NCI-H146 treated with DMSO at 0.1 percent for 48 hours (cell line): Measurements from ENCODE around the gene SCRN2.
A peak's percentile ranks its signal among the peaks of the same experiment; 100 is the strongest.

Source experiments
- DNase-seq: peaks from one replicate; lab custom pipeline; 2025; ENCODE audit not compliant: unreplicated experiment; lab: John Stamatoyannopoulos, UW

Gene SCRN2

DNA sequence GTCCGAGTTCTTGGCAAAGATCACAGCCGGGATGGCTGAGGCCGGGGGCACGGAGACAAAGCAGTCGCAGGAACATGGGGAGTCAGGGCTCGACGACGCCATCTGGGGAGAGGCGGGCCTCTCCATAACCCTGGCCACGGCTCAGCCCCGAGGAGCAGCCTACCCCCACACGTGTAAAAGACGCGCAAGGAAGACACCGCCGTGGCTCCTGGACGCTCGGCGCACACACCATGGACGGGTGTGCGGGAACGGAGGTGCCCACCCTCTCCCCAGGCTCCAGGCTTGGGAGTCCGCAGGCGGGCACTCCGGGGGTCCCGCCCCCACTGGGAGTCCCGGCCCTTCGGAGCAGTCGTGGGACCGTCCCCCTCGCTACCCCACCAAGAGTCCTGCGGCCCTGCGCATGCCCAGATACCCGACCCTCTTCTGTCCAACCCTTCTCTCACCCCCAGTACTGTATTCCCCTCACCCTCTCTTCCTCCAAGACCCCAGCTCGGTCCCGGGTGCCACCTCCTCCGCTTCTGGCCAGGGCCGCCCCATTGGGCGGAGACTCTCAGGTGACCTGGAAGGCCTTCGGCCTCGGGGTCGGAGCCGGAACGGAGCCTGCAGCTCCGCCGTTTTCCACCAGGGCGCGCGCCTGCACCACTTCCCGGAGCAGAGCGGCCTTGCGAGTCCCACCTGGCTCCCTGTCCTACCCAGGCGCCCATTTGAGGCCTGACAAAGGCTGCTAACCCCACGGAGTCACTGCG lies at the start of gene SCRN2:
SCRN2 (minus strand) TSS at position 532 of the 746 bp plus-strand sequence; CDS start at position 102, 430 bp downstream.
- DNase-seq: peak; percentile 70

DNA sequence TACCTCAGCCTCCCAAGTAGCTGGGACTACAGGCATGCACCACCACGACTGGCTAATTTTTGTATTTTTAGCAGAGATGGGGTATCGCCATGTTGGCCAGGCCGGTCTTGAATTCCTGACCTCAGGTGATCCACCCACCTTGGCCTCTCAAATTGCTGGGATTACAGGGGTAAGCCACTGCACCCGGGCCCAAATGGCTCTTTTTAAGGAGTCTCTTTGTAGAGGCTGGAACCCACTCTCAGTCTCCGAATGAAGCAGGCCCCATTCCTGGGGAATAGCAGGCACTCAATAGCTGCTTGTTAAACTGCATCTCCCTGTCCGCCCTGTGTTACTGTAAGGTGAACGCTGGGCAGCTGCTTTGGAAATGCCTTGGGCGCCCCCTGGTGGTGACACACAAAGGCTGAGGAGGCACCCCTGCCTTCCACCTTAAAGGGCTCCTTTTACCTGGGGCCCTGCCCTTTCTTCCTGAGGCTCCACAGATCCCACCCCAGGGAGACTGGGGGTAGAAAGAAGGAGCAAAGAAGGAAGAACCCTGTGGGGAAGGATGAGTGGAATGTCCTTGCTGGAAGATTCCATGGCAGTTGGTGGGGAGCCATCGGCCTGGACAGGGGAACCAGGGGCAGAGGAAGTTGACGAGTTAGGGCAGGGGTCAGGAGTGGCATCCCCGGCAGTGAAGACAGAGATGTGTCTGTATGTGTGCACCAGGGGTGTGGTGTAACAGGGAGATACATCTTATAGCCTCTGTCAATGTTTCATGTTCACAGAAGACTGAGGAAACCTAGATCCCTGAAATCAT lies 48.9 kb upstream of the SCRN2 start:
- DNase-seq: peak; percentile 60

DNA sequence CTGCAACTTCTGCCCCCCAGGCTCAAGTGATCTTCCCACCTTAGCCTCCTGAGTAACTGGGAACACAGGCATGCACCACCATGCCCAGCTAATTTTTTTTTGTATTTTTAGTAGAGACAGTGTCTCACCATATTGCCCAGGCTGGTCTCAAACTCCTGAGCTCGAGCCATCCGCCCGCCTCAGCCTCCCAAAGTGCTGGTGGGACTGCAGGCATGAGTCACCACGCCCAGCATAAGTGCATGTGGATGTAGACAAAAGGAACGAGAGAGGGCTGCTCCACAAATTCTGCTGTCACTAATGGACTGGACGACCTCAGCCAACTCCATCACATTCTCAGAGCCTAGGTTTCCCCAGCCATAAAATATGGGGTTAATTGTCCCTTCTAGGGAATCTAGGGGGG lies 47.2 kb upstream of the SCRN2 start:
- DNase-seq: no peak

DNA sequence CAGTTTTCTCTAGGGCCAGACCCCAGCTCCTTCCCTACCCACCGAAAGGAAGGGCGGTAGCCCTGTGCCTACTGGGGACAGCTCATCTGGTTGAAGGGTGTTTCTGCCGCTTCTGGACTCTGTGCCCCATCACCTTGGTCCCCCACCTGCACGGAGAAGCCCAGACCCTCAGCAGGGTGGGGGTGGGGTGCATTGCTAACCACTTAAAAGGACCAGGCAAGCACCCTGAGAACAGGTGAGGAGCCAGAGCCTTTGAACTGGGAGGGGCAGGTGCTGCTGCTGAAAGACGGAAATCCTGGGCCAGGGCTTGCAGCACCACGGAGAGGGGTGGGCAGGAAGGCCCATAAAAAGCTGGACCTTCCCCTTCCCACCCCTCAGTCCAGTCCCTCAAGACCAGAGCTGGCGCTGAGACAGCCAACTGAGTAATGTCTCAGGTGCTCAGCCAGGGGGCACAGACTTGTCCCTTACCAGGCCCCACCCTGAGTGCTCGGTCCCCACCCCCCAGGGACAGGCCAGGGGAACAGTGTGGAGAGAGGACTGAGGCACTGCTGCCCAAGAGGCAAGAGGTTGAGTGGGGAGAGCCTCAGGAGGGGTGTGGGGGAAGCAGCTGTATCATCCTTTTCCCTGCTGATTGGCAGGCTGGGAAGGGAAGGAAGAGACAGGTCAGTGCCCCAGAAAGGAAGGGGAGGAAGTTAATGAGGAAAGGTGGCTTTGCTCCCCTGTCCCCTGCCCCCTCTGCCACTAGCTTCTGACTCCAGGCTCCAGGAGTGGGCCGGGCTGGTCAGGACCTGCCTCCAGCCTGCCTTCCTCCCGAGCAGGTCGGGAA lies 44.0 kb upstream of the SCRN2 start:
- DNase-seq: no peak

DNA sequence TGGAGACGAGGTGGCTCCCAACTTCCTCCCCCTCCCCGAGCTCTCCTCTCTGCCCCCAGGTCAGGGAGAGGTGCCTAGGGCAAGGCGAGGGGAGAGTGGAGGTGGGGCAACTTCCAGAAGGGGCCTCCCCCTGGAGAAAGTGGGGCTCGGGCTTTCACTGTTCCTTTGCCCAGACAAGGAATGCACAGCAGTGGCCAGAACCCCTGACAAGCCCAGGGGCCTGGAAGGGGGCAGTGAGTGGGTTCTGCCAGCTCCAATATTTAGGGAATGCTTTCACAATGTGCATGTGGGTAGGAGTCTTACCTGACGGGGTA lies 43.3 kb upstream of the SCRN2 start:
- no peak for DNase-seq

DNA sequence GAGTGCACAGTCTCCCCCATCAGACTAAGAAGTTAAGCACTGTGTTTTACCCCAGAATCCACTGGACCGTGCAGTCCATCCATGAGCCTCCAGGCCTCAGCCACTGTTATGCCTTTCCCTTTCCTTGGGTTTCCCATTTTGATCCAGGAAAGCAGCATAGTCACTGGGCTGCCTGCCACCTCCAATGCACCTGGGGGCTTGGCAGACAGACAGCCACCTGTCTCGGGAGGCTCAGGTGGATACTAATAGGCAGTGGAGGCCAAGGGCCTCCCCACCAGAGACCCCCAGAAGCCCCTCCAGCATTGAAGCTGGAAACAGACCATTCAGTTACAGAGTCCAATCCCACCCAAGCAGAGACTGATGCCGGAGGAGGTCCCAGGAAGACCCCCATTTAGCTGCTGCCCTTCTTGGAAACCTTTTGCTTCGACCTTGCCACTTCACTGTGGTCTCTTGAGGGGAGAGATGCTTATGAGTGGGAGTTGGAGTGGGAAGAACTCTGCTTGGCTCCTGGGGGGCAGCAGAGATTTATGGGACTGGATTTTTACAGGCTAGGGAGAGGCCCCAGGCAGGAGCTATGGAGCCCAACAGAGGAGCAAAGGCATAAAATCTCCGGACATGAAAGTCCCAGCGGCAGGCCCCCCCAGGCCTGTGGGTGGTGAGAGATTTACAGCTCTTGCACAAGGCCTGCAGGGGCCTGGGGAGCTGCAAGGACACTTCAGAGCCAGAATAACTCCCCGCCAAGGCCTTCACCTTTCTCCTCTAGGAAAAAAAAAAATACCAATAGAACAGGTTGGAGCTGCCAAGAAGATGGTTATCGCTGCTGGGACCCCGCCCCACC lies 42.7 kb upstream of the SCRN2 start:
- no peak for DNase-seq

DNA sequence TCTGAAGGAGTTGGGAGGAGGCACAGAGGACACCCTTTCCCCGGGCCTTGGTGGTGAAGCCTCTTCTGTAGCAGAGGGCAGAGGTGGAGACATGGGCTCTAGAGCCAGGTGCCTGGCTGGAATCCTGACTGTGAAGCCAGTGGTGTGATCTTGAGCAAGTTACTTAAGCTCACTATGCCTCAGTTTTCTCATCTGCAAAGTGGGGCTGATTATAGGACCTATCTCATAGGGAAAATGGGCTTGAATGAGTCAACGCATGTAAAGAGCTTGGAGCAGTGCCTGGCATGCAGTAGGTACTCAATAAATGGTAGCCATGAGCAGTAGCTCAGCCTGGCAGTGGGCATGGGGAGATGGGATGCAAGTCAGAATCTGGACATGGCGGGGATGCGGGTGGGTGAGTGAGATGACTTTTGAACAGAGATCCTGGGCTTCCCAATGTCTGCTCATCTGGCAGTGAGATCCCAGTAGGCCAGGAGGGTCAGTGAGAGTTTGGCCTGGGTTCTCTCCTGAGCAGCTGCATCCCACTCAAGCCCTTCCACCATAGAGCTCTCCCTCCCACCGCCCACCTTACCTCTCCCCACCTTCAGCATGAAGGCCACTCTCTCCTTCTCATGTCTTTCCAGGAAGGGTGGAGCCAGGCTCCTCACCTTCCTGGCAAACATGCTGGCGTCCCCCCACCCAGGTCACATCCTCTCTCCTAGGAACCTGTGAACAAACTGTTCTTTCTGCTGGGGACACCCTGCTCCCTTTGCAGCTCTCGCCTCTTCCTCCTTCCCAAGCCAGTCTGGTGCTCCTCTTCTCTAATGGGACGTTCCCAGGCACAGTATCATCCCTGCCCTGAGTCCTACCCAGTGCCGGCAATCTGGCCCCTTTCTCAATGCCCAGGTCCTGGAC lies 41.9 kb upstream of the SCRN2 start:
- no peak for DNase-seq

DNA sequence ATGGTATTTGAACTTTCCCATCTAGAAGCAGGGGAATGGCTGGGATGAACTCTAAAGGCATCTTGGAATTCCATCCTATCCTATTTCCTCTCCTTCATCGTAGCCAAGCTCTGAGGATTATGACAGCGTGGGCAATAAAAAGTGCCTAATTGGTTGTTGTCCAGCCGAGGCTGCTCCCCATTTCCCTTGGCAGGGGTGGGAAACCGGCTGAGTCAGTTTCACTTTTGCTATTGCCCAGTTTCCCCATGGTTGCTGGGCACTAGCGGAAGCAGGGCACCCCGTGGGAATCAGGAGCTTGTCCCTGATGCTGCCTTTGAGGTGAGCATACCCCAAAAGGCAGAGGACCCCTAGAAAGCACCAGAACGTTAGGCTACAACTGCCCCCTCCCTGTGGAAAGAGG lies 41.2 kb upstream of the SCRN2 start:
- DNase-seq: no peak

DNA sequence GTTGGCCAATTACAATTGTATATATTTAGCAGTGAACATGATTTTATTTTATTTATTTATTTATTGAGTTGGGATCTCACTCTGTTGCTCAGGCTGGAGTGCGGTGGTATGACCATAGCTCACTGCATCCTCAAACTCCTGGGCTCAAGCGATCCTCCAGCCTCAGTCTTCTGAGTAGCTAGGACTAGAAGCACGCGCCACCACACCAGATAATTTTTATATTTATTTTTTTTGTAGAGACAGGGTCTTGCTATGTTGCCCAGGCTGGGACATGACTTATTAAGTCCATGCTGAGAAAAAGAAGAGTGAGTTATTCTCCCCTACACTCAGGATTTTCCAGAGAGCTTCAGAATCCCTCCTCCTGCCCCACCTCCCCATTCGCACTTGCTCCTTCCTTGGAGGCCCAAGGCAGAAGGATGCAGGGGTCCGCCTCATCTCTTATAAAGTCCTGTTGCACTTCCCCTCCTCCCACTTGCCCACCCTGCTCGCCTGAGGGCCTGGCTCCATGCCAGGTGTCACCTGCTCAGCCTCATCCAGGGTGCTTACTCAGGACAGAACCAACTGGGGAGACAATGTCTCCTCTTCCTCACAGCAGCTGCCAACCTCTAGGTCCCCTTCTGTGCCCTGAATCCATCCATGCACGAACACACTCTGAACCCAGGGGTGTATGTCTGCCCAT lies 38.8 kb upstream of the SCRN2 start:
- no peak for DNase-seq

DNA sequence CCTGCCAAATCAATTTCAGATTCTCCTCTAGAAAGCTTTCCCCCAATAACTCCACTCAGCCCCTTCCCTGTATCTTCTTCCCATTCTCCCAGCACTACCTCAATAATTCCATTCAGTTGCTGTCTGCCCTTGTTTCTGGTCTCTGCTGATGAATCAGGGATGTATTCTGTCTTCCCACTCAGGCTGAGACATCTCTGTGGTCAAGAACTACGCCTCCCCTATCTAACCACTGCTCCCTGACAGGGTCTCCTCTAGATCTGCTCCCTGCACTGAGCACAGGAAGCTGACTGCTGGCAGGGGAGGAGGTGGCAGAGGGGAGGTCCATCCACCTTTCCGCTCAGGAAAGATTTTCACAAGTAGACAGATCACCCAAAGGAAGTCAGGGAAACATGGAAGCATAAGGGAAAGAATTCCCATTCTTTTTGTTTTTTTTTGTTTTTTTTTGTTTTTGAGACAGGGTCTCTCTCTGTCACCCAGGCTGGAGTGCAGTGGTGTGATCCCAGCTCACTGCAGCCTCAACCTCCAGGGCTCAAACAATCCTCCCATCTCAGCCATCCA lies 38.0 kb upstream of the SCRN2 start:
- no peak for DNase-seq

DNA sequence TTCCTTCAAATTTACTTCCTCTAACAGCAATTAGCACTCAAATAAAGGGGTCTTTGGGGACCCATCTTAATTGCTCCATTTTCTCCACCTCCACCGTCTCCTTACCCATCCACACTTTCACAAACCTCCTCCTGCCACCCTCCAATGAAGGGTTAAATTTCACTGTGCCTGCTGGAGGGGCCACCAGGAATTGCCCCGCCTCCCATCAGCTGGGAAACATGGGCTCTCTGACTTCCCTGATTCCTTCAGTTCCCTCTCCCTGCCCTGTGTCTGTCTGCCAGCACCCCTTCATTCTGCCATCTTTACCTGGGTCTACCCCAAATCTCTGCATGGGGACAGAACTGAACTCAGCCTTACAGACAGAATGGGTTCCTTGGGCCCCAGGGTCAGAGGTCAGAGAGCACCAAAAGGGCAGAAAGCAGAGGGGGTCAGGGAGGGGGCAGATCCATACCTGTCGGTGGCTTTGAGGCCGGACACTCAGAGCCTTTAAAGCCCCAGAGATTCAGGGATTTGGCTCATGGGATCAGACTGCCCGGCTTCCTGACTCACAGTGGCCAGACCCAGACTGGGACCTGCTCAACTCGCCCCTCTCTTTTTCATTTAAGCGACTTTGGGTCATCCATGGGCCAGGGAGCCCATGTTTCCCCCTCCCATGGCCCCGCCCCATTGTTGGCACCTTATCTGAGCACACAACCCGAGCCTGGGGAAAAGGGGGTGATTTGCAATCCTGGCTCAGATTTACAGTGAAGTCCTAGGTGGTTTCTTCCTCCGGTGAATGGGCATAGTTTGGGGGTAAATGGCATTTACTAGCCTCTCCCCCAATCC lies 37.3 kb upstream of the SCRN2 start:
- DNase-seq: no peak

DNA sequence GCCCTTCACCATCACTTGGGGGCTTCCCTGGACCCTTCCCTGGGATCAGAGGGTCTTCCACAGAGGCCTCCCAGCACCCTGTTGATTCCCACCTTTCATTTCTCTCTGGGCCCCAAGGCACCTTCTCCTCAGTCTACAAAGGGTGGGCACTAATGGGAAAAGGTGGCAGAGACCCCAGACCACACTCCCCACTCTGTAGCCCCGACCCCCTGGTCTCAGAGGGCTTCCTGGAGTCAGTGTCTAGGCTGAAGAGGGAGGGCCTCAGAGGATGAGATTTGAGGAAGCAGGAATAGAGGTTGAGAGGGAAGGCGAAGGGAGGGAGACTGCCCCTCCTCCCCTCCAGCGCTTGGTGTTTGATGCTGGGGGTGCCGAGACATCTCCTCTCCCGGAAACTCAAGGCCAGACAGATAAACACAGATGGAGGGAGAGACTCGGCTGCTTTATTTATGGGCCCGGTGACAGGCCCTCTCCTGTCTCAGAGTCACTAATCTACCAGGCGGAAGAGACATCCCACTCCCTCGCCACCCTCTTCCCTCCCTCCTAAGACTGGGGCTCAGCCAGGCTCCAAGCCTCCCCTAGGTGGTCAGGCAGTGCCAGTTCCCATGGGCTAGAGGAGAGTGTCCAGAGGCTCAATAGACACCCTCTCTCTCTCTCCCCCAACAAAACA lies 36.4 kb upstream of the SCRN2 start:
- no peak for DNase-seq

DNA sequence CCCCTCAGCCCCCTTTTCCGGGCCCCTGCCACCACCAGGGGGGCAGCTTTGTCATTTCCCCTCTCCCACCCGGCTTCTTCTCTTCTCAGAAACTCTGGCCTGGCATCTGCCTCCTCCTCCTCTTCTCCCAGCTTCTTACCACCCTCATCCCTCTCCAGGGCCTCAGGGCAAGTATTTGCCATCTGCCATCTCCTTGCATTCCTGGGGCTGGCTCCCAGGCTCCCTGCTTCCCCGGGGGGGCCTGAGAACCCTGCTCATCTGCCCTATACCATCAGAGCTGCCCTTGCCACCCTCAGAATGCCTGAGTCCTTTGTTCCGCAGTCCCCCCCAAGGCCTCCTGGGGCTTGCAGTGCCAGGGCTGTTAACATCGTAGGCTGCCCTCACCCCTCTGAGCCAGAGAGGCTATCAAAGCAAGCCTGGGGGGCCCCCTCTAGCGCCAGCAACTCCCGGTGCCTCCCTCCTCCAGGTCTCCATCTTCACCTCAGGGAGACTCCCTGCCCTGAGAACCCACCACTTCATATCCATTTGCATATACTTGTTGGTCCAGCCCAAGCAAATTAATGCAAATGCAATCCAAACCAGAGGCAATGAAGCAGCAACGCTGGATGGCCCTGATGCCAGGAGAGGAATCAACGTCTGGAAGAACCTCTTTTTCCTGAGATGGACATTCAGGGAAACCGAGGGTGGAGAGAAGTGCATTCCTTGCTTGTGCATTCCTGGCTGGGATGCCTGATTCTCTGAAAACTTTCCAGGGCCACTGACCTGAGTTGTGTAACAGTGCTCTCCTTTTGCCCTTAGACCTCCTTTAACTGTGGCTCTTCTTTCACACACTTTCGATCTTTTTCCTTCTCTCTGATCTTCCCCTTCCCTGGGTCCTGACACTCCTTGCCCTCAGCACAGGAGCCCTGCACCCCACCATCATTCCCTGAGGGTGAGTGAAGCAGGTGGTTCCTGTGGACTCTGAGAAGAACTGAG lies 34.2 kb upstream of the SCRN2 start:
- DNase-seq: no peak

DNA sequence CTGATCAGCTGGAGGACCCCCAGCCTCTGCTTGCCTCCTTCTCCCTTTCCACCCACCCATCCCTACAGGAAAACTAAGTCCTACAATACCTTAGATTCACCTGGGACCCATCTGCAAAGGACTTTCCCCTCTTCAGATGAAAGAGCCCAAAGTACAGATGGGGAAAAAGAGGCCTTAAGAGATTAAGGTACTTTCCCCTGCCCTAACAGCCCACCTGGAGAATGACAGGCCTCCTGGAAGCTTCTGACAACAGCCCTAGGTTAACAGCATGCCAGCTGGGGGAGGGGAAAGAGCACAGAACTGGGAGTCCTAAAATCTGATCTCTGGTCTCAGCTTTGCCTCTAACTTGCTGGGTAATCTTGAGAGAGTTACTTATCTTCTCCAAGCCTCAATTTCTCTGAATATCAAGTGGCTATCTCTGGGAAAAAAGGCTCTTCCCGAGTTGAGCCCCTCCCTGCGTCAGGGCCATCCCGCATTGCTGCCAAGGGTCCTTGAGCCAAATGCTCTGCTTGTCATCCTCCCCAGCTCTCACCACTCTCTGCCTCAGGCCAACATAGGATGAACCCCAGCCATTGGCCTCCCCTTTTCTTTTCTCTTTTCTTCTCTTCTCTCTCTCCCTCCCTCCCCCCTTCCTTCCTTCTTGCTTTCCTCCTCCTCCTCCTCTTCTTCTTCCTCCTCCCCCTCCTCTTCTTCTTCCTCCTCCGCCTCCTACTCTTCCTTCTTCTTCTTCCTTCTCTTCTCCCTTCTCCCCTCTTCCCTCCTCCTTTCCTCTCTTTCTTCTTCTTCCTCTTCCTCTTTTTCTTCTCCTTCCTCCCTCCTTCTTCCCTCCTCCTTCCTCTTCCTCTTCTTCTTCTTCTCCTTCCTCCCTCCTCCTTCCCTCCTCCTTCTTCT lies 32.4 kb upstream of the SCRN2 start:
- DNase-seq: no peak

DNA sequence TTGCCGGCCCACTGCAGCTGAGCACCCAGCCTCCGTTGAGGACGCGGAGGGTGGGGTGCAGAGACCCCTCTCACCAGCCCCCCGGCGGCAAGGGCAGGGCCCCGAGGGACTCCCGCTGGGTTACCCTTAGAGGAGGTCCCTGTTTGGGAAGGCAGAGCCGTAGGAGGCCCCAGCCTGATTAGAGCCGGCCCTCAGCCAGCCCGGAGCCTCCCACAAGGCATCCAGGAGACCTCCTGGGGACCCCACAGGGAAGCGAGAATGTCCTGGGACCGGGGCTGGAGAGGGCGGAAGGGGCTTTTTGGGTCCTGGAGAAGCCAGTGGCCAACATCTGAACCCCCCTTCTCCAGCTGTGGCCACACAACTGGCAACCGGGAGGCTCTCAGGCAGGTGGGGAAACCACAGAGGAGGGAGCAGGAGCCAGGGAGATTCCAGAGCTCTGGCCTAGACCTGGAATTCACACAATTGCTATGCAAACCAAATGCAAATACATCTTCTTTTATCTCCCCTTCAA lies 31.6 kb upstream of the SCRN2 start:
- no peak for DNase-seq
